GM19240 (cell line): ENCODE measurements around the gene OBSCN.

Source experiments
- DNase-seq: peaks from one replicate; pipeline ENCODE4 v3.0.0; 2011; ENCODE audit warnings: low spot score; ENCODE audit not compliant: insufficient read length

The OBSCN gene

DNA sequence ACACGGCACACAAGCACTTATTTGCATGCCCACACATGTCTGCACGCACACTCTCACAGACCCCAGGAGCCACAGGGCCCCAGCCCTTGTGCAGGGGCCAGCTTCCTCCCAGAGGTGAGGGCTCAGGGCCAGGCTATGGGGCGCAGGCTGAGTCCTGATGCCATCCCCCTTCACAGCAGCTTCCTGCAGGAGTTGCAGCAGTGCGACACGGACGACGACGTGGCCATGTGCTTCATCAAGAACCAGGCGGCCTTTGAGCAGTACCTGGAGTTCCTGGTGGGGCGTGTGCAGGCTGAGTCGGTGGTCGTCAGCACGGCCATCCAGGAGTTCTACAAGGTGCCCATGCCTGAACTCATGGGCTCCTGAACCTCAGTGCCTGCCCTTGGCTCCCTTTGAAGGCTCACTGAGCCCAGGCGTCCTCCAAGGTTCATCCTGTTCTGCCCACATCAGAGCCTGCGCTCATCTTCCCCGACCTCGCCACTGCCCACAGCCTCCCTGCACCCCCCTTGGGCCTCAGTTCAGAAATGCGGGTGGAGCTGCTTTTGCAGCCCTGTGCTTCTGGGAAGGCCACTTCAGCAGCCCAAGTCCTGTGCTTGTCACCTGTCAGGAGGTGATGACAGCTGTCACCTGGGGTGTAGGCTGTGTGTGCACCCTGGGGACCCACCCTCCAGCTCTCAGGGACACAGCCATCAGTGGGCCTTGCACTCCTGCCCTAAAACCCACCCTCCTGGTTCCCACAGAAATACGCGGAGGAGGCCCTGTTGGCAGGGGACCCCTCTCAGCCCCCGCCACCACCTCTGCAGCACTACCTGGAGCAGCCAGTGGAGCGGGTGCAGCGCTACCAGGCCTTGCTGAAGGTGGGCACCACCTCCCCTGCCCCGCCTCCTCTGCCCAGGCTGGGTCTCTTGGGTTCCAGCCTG, 132.2 kb downstream of the OBSCN start:
- DNase-seq, result no peak

GRCh38 chr1:228340686-228341449, 133.0 kb downstream of the OBSCN start:
- no peak for DNase-seq

DNA sequence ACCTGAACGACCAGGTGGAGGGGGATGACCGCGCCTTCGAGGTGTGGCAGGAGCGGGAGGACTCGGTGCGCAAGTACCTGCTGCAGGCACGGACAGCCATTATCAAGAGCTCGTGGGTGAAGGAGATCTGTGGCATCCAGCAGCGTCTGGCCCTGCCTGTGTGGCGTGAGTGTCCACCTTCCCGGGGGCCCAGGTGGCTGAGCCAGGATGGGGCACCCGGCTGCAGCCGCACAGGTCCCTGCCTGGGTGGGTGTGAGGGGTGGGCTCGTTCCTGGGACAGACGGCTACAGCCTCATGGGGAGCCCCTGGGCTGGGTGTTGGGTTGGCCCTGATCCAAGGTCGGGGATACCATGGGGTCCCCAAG, 133.6 kb downstream of the OBSCN start:
- DNase-seq, result no peak

DNA sequence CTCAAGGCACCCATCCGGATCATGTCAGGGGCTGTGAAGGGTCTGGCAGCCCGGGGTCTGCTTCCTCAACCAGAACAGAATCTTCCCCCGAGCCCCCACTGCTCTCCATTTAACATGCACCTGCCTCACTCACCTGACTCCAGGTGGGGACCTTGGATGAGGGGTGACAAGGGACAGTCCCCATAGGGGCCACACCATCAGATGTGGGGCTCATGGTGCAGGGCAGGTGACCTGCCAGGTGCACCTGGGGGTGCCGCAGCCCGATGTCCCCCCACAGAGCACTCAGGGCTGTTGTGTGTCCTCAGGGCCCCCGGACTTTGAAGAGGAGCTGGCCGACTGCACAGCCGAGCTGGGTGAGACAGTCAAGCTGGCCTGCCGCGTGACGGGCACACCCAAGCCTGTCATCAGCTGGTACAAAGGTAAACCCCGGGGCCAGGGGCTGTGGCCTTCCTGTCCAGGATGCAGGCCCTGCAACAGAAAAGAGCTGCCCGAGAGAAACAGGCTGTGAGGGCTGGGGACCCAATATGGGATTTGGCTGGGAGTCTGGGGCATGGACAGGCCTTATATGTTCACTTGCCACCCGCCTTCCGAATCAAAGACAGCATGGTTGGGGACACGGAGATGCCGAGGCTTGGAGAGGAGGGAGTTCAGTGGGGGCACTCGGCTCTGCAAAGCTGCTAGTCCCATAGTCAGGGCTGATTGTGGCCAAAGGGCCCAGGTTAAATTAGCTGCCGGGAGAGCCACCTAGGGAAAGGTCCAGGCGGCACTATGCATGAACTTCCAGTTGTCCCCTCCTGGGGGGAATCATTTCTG, 134.2 kb downstream of the OBSCN start:
- no peak for DNase-seq

DNA sequence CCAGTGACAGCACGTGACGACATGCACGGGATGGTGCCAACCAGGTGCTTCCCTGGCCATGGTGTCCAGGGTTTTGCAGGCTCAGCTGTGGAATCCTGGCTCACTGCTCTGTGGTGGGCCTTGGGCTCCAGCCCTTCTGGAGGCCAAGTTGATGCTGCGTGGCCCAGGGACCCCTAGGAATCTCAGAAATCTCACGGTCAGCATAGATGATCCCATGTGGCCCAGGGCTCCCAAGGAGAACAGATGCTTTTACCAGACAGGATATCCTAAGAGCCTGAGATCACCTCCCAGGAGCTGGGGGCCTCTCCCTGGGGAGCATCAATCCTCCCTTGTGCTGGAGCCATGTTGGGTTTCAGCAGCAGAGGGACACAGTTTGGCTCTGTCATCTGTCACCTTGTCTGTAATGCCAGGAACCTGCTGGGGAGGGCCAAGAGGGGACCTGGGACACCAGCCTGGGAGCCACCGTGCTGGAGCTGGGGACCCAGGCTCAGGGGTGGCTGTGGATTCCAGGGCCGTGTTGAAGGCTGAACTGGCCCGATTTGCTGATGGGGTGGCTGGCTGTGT, 134.9 kb downstream of the OBSCN start:
- DNase-seq, result no peak

GRCh38 chr1:228343191-228343661, 135.4 kb downstream of the OBSCN start:
- DNase-seq, result no peak

- no peak for DNase-seq
These were observed 136.8 kb downstream of the OBSCN start for GRCh38 chr1:228344631-228345072.

DNA sequence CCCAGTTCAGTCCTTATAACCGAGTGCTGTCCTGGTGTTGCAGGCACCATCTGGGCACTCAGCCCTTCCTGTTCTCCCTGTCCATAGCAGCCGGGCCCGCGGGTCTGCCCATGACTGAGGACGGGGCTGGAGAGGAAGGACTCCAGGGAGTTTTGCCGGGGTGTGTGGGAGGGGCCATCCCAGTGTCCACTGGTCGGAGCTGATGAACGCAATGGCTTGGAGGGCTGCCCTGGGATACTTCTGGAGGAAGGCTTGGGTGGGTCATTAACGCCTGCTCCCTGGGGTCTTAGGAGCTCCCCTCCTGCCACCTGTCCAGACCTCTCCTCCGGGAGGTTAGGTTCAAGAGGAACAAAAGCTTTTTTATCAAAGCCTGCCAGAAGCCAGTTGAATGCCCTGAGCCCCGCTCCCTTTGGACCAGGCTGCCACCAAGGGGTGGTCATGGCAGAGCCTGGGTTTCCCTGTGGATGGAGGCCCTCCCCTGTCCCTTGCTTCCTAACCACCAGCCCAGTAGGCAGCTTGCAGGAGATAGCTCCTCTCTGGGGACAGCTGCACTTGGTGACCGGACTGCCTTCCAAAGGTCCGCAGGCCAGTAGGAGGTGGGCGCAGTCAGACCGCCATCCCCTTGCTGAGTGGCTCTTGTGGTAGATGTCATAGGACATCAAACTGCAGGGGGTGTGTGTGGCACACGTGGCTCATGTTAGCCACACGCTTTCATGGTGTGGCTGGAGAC, 137.5 kb downstream of the OBSCN start:
- DNase-seq, result no peak

DNA sequence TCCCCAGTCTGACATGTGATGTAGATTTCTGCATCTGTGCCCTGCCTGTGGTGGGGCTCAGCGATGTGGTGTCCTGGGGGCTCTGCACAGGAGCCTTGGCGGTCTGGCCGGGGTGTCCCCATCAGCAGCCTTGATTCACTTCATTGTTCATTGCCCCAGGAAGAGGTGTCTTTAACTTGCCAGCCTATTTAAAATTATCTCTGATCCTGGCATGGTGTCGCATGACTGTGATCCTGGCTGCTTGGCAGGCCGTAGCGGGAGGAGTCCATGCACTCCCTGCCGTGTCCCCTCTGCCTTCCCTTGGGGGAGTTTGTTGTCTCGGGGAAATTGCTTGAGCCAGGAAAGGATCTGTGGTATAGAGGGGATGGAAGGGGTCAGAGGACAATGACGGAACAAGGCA, 138.9 kb downstream of the OBSCN start:
- no peak for DNase-seq

DNA sequence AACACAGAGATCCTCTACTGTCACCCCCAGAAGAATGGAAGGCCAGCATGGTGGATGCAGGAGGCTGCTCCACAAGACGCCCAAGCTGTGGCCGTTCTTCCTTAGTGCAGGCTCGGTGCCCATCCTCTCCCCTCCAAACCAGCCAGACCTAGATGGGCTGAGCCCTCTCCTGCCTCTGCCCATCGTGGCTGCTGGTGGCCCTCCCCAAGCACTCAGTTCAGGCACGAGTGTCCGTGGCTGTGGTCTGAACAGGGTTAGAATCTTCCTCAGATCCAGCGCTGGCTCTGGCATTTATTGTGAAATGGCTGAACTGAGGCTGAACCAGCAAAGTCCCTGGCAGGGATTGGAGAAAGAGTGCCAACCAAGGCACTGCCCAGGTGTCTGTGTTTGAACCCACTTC, 139.3 kb downstream of the OBSCN start:
- DNase-seq, result no peak

DNA sequence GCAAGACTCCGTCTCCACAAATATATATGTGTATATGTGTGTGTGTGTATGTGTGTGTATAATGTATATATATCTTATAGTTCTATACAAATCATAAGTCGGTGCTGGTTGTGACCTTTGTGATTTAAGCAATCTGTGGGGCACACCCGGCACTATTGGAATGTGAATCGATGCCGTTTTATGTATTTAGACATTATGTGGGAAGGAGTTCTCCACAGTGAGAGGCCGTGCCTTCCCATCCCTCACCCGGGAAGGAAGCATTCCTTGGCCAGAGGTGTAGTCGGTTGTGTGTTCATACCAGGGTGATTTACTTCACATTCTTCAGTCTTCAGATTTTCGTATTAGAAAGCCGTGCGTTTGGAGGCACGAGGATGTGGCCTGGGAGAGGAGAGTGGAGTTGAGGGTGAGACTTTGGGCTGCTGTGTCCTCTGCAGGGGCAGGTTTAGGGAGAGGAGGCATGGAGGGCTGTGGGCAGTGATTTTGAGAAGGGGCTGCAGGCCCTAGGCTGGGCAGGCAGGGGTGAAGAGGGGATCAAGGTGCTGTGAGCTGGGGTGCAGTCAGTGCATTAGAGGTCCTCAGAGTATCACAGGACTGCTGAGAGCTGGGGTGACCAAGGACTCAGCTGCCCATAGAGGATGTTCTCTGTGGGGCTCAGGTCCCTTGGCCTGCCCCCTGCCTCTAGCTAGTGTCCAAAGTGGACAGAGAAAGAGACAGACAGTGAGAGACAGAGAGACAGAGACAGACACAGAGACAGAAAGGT, 141.0 kb downstream of the OBSCN start:
- DNase-seq, result no peak

DNA sequence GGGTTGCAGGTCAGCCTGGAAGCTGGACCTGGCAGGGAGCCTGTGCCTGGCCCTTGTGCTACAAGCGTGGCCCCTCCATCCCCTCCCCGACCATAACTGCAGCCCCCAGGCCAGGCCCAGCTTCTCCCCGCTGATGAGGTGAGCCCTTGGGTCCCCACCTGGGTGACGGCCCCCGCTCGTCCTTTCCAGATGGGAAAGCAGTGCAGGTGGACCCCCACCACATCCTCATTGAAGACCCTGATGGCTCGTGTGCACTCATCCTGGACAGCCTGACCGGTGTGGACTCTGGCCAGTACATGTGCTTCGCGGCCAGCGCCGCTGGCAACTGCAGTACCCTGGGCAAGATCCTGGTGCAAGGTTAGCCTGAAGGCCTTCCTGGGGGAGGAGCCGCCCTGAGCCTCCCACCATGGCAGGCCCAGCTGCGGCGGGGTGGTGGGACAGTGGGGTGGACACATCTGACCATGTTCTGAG, 141.9 kb downstream of the OBSCN start:
- DNase-seq, result no peak

GRCh38 chr1:228350179-228350742, 142.4 kb downstream of the OBSCN start:
- DNase-seq, result no peak

GRCh38 chr1:228350831-228351781, 143.3 kb downstream of the OBSCN start:
- no peak for DNase-seq

GRCh38 chr1:228351850-228352249, 144.0 kb downstream of the OBSCN start:
- DNase-seq, result no peak

DNA sequence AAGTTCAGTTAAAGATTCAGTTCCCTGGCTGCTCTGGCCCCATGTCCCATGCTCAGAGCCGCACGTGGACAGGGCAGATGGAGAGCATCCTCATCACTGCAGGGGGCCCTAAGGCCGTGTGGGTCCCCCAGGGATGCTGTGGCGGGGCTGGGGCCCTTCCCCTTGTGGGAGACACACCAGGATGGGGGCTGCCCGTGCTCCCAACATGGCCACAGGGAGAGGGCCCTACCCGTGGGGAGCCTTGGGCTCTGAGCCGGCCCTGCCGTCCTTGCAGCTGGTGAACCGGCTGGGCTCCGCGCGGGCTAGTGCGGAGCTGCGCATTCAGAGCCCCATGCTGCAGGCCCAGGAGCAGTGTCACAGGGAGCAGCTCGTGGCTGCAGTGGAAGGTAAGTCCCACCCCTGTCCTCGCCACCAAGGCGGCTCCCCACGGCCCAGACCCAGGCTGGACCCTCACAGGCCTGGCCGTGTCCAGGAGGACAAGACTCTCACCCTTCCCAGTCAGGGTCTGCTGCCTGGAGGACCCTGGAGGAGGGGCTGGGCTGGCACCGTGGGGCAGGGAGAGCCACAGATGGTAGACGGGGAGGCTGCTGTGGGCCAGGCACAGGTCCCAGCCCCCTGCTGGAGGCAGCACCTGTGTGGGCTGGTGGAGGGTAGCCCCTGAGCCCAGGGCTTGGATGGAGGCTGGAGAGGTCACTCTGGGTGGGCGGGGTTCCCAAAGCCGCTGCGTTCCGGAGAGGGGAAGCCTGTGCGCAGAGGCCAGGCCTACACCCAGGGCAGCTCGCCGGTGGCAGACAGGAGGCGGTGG, 145.0 kb downstream of the OBSCN start:
- no peak for DNase-seq

DNA sequence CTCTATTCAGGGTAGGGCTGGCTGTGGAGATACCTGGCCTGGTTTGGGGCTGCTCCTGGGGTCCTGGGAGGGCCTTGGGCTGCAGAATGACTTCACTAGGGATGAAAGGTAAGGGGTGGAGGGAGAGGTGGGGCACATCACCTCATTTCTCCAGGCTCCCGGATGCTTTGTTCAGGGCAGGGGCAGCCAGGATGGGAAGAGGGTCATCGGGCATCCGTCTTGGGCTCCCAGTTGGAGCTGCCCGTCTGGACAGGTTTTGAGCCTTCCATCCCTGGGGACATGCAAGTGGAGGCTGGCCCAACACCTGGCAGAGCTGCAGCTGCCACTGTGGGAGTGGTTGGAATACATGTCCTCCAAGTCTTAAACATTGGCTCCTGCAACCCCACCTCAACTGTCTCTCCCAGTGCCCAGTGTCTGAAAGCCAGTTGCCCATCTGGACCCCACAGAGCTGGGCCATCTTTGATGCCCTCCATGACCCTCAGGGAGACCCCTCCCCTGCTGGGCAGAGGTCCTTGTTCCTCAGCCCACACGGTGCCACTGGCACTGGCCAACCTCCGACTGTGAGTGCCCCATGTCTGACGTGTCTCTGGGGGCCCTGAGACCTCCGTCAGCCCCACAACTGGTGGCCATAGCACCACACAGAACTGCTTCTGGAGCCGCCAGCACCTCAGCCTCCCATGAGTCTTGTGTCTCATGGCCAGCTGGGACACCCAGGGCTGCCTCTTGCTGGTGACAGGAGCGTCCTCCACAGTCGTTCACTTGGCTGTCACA, 145.9 kb downstream of the OBSCN start:
- no peak for DNase-seq
